Measurements from ENCODE around the gene SLC35A2. TPM values are rescaled to one million over a fixed set of nuclear protein-coding genes. Genes with fewer than 3 reads are reported as not detected.

The SLC35A2 gene
- total RNA-seq, 1 donor from 2014 or later = 33.3 TPM

- Mint-ChIP-seq H3K27me3 (no peaks in the 10 kb centered on the region), H3K9me3 (no peaks in the 10 kb centered on the region), H3K27ac (no peak overlapping the region), H3K36me3 (peaks cover 7% of the 10 kb centered on the region), H3K4me1 (ENCODE audit: unreplicated experiment) (peaks cover 12% of the 10 kb centered on the region), H3K4me3 (no peak overlapping the region)
- no peak for TF ChIP-seq CTCF (conservative IDR thresholded peaks at IDR 0.05)
- no peak for DNase-seq (ENCODE audit: extremely low spot score, unreplicated experiment)
Measured at GRCh38 chrX:48923771-48924170, 12.3 kb upstream of the SLC35A2 start.

GRCh38 chrX:48920718-48921104, 9.3 kb upstream of the SLC35A2 start:
- no peak overlapping the region for H3K4me3 Mint-ChIP-seq
- no peak overlapping the region for H3K27ac Mint-ChIP-seq
- H3K9me3 Mint-ChIP-seq = no peaks in the 10 kb centered on the region
- TF ChIP-seq CTCF (conservative IDR thresholded peaks at IDR 0.05) = no peak
- H3K4me1 Mint-ChIP-seq (ENCODE audit: unreplicated experiment) = peaks cover 17% of the 10 kb centered on the region
- no peak for DNase-seq (ENCODE audit: extremely low spot score, unreplicated experiment)
- no peaks in the 10 kb centered on the region for H3K27me3 Mint-ChIP-seq
- H3K36me3 Mint-ChIP-seq = peaks cover 7% of the 10 kb centered on the region

- Mint-ChIP-seq H3K4me1 (ENCODE audit: unreplicated experiment) (peaks cover 17% of the 10 kb centered on the region), H3K27ac (peak overlapping the region; percentile 88), H3K4me3 (peak overlapping the region; percentile 88), H3K36me3 (peaks cover 4% of the 10 kb centered on the region), H3K9me3 (no peaks in the 10 kb centered on the region), H3K27me3 (no peaks in the 10 kb centered on the region)
- no peak for TF ChIP-seq CTCF (conservative IDR thresholded peaks at IDR 0.05)
- DNase-seq (ENCODE audit: extremely low spot score, unreplicated experiment) = no peak
Measured at GRCh38 chrX:48919947-48920717, 8.7 kb upstream of the SLC35A2 start.

GRCh38 chrX:48919360-48919841, 8.0 kb upstream of the SLC35A2 start:
- no peaks in the 10 kb centered on the region for H3K9me3 Mint-ChIP-seq
- peaks cover 3% of the 10 kb centered on the region for H3K36me3 Mint-ChIP-seq
- H3K4me3 Mint-ChIP-seq = peak overlapping the region; percentile 88
- H3K27me3 Mint-ChIP-seq = no peaks in the 10 kb centered on the region
- H3K27ac Mint-ChIP-seq = peak overlapping the region; percentile 88
- H3K4me1 Mint-ChIP-seq (ENCODE audit: unreplicated experiment) = peaks cover 17% of the 10 kb centered on the region
- no peak for DNase-seq (ENCODE audit: extremely low spot score, unreplicated experiment)
- TF ChIP-seq CTCF (conservative IDR thresholded peaks at IDR 0.05) = no peak

- Mint-ChIP-seq H3K27me3 (no peaks in the 10 kb centered on the region), H3K36me3 (no peaks in the 10 kb centered on the region), H3K4me1 (ENCODE audit: unreplicated experiment) (peaks cover 17% of the 10 kb centered on the region), H3K27ac (peak within 1 kb of the TSS; percentile 91), H3K4me3 (peak within 1 kb of the TSS; percentile 88), H3K9me3 (no peaks in the 10 kb centered on the region)
- TF ChIP-seq CTCF (conservative IDR thresholded peaks at IDR 0.05) = no peak
- peak; percentile 86 for DNase-seq (ENCODE audit: extremely low spot score, unreplicated experiment)
Measured at GRCh38 chrX:48918643-48919340, 7.3 kb upstream of the SLC35A2 start, which contains the start of gene PIM2. PIM2 (minus strand) TSS chrX:48919024; CDS start chrX:48918834, 190 bp downstream.

Data from type B pancreatic cell (in vitro differentiated cells).